PFSK-1 (cell line): ENCODE measurements around the gene ARL15.

Source experiments
- FOXP2 ChIP-seq: optimal IDR thresholded peaks from 2 replicates; pipeline ENCODE3; 2011; ENCODE audit warnings: borderline replicate concordance, control low read depth, inconsistent platforms; ENCODE audit not compliant: insufficient read depth; ENCODE audit errors: extremely low read length, extremely low read depth
- POLR2AphosphoS5 ChIP-seq: IDR thresholded peaks from 2 replicates; pipeline ENCODE4 v1.6.1; 2012; ENCODE audit warnings: low read depth, mild to moderate bottlenecking, control low read depth, low read length, moderate library complexity
- REST ChIP-seq, 2 experiments: IDR thresholded peaks; 2 replicates each; pipeline versions ENCODE4 v1.6.1 to v1.8.0; 2011 to 2012; ENCODE audit warnings: low read depth in 2 of 2, low read length in 2 of 2, control low read depth in 1 of 2, inconsistent platforms in 1 of 2, mild to moderate bottlenecking in 1 of 2, moderate library complexity in 1 of 2; ENCODE audit not compliant: insufficient read depth in 1 of 2
- TAF1 ChIP-seq: IDR thresholded peaks from 2 replicates; pipeline ENCODE4 v1.6.1; 2012; ENCODE audit warnings: low read length, control low read depth, borderline replicate concordance; ENCODE audit not compliant: insufficient read depth

GRCh38 chr5:54184806-54185205 lies 125.6 kb downstream of the ARL15 start:
- TF ChIP-seq TAF1 (no peak), POLR2AphosphoS5 (no peak), REST (IDR thresholded peaks at IDR 0.05; ENCODE audit: insufficient read depth in 1 of 2, low read depth in 2 of 2, low read length in 2 of 2) (no peak), FOXP2 (no peak)
